Endothelial cell of umbilical vein (primary cell): ENCODE results near the gene CDKN2AIP. TPM values are rescaled to one million over a fixed set of nuclear protein-coding genes. Genes with fewer than 3 reads are reported as not detected.

ENCODE experiments used
- BruUV-seq: library from RNA; stranded (reverse); fragments of 400-500 nt; replicated peaks from 2 replicates; lab custom pipeline; 2021; lab: Mats Ljungman, UMichigan
- CTCF ChIA-PET: fragments of 300-600, 350-600 bp; sonication (Branson Sonifier 250); formaldehyde crosslinking; loops from one replicate; lab custom pipeline; 2021; ENCODE audit warnings: antibody characterized with exemption, inconsistent platforms; lab: Charles Lee
- POLR2A ChIA-PET: fragments of 300-600, 350-600 bp; sonication (Branson Sonifier 250); formaldehyde crosslinking; loops from one replicate; lab custom pipeline; 2021; ENCODE audit warnings: antibody characterized with exemption, inconsistent platforms; lab: Charles Lee
- DNase-seq: peaks from one replicate; pipeline ENCODE4 v3.0.0-alpha.2; 2011; ENCODE audit warnings: low read depth, low spot score
- FAIRE-seq: peaks from 2 replicates; lab custom pipeline; 2011; peaks lifted over from hg19 to GRCh38; lab: Jason Lieb, UNC
- H2AFZ ChIP-seq: 2 replicates; pipeline ENCODE4 v1.6.0; 2012; ENCODE audit warnings: low read depth, low read length, control low read depth, inconsistent platforms
- H3K27ac ChIP-seq: 2 replicates; pipeline ENCODE4 v1.5.1; 2011; ENCODE audit warnings: low read depth, mild to moderate bottlenecking, control low read depth, low read length, moderate library complexity; ENCODE audit not compliant: insufficient read depth
- H3K27me3 ChIP-seq, 2 experiments: 2 replicates each; pipeline versions ENCODE4 v1.6.0 to v1.6.1; 2011; ENCODE audit warnings: low read length in 2 of 2, mixed read lengths in 1 of 2; ENCODE audit not compliant: control insufficient read depth in 2 of 2, insufficient read depth in 2 of 2
- H3K36me3 ChIP-seq, 2 experiments: 2 replicates in 1 of 2; 3 replicates in 1 of 2; pipeline ENCODE4 v1.5.1; 2011; ENCODE audit warnings: low read length in 2 of 2, mild to moderate bottlenecking in 1 of 2, moderate library complexity in 1 of 2; ENCODE audit not compliant: control insufficient read depth in 2 of 2, insufficient read depth in 2 of 2; ENCODE audit errors: extremely low read depth in 1 of 2
- H3K4me1 ChIP-seq: 3 replicates; pipeline ENCODE4 v1.5.1; 2011; ENCODE audit warnings: mild to moderate bottlenecking, low read length; ENCODE audit not compliant: control insufficient read depth, insufficient read depth; ENCODE audit errors: extremely low read depth
- H3K4me2 ChIP-seq: 2 replicates; pipeline ENCODE4 v1.6.1; 2011; ENCODE audit warnings: low read length, control low read depth, mixed read lengths; ENCODE audit not compliant: insufficient read depth
- H3K4me3 ChIP-seq, 3 experiments: fragments of 200-600 bp in 1 of 3; sonication (generic), shearing (Covaris generic) in 1 of 3; replicated peaks in 1 of 3; 2 replicates each; pipeline ENCODE4 v1.5.1; 2011 to 2016; ENCODE audit warnings: control low read depth in 3 of 3, low read length in 3 of 3, mild to moderate bottlenecking in 2 of 3, inconsistent platforms in 1 of 3, low read depth in 1 of 3, moderate library complexity in 1 of 3; ENCODE audit not compliant: insufficient read depth in 1 of 3
- H3K79me2 ChIP-seq: 2 replicates; pipeline ENCODE4 v1.6.0; 2012; ENCODE audit warnings: low read length, inconsistent platforms; ENCODE audit not compliant: control insufficient read depth, insufficient read depth
- H3K9ac ChIP-seq: replicated peaks from 2 replicates; pipeline ENCODE3; 2011; ENCODE audit warnings: low read length, control low read depth; ENCODE audit not compliant: insufficient read depth; ENCODE audit errors: extremely low read depth
- H3K9me1 ChIP-seq: replicated peaks from 3 replicates; pipeline ENCODE4 v1.6.0; 2011; ENCODE audit warnings: mild to moderate bottlenecking, low read length; ENCODE audit not compliant: control insufficient read depth, insufficient read depth; ENCODE audit errors: extremely low read depth
- H3K9me3 ChIP-seq: replicated peaks from 2 replicates; pipeline ENCODE4 v1.5.1; 2012; ENCODE audit warnings: low read length, inconsistent platforms; ENCODE audit not compliant: control insufficient read depth, insufficient read depth
- H4K20me1 ChIP-seq: replicated peaks from 2 replicates; pipeline ENCODE3; 2011; ENCODE audit warnings: mild to moderate bottlenecking, low read length; ENCODE audit not compliant: control insufficient read depth, insufficient read depth; ENCODE audit errors: extremely low read depth
- EZH2 ChIP-seq: IDR thresholded peaks from 2 replicates; pipeline ENCODE4 v1.6.1; 2012; ENCODE audit warnings: borderline replicate concordance, low read depth, mild to moderate bottlenecking, moderate library complexity, low read length, inconsistent platforms; ENCODE audit not compliant: severe bottlenecking
- FOS ChIP-seq: IDR thresholded peaks from 2 replicates; pipeline ENCODE4 v1.6.1; 2011; ENCODE audit warnings: mild to moderate bottlenecking, low read length, moderate library complexity, borderline replicate concordance; ENCODE audit not compliant: insufficient read depth
- GATA2 ChIP-seq: IDR thresholded peaks from 2 replicates; pipeline ENCODE4 v1.7.0; 2011; ENCODE audit warnings: low read depth, mild to moderate bottlenecking, moderate library complexity, mixed read lengths, low read length; ENCODE audit not compliant: insufficient read length, insufficient read depth
- JUN ChIP-seq: IDR thresholded peaks from 2 replicates; pipeline ENCODE4 v1.6.1; 2011; ENCODE audit warnings: borderline replicate concordance, low read depth; ENCODE audit not compliant: insufficient read length, insufficient read depth
- POLR2AphosphoS5 ChIP-seq: IDR thresholded peaks from 2 replicates; pipeline ENCODE4 v1.6.1; 2012; ENCODE audit warnings: low read depth, mild to moderate bottlenecking, control low read depth, low read length, moderate library complexity; ENCODE audit not compliant: insufficient read depth
- dilution Hi-C: fragments of 300-500 bp; cut with MboI; formaldehyde crosslinking; loops from one replicate; pipeline ENCODE4 v1.15.0; 2019; ENCODE audit warnings: low sequenced_read_pairs; ENCODE audit not compliant: extremely low pct_ligation_motif_present
- intact Hi-C: fragments of 100-400 bp; cut with micrococcal nuclease; formaldehyde crosslinking; loops from one replicate; pipeline ENCODE4 v1.10.0; 2022
- polyA plus RNA-seq, 4 experiments: library from polyadenylated mRNA; depleted of rRNA in 3 of 4; stranded (reverse) in 3 of 4; unstranded in 1 of 4; fragments of >200 nt; gene quantifications; 2 replicates each; pipeline versions ENCODE4 v1.2.1 to v1.2.3, GENCODE V29; 2011 to 2012; ENCODE audit warnings: missing spikeins in 1 of 4
- total RNA-seq: library from RNA; stranded (reverse); gene quantifications from 2 replicates; pipeline ENCODE4 v1.2.3, GENCODE V29; 2021
- TF ChIP-seq, protein P1 (sequence below): IDR thresholded peaks from 2 replicates; pipeline ENCODE4 v1.6.1; 2011; ENCODE audit not compliant: insufficient read depth, insufficient read length

Gene CDKN2AIP
- total and polyA plus RNA-seq, 2 donors (not counting 3 experiments of a cell fraction or from before 2014, with no cell fraction given), result 5.1 to 12.8 TPM

GRCh38 chr4:183438458-183439113 lies 5.8 kb upstream of the CDKN2AIP start:
- POLR2A ChIA-PET, result interaction anchor here (0.6 kb wide), 2 partner anchors 11 to 389 kb away, joined by 3 to 4 read pairs; no protein-coding TSS in a partner anchor
- Histone ChIP-seq H3K9me1 (no peaks in the 10 kb centered on the region), H3K9me3 (no peaks in the 10 kb centered on the region), H3K4me3 (no peak overlapping the region), H3K27ac (peak overlapping the region; percentile 55), H3K36me3 (no peaks in the 10 kb centered on the region), H3K4me2 (peak overlapping the region; percentile 29), H4K20me1 (no peaks in the 10 kb centered on the region), H3K27me3 (no peaks in the 10 kb centered on the region), H3K4me1 (peaks cover 20% of the 10 kb centered on the region), H2AFZ (peak overlapping the region; percentile 52), H3K9ac (peak overlapping the region; percentile 27), H3K79me2 (no peaks in the 10 kb centered on the region)
- no TSS peak for BruUV-seq
- CTCF ChIA-PET, result interaction anchor here (0.6 to 1.9 kb wide), 8 partner anchors 8 to 365 kb away, joined by 3 to 7 read pairs (median 4); no protein-coding TSS in a partner anchor
- intact Hi-C loops (no loop called here), dilution Hi-C loops (no loop called here)
- TF ChIP-seq JUN, result peak; percentile 93
- peak; percentile 99 for TF ChIP-seq FOS
- TF ChIP-seq POLR2AphosphoS5, result peak; percentile 81
- TF ChIP-seq EZH2, result no peak
- peak; percentile 49 for TF ChIP-seq GATA2
- FAIRE-seq (peak; percentile 83), DNase-seq (peak; percentile 94)

GRCh38 chr4:183441276-183441675 lies 3.2 kb upstream of the CDKN2AIP start:
- TF ChIP-seq, protein P1, sequence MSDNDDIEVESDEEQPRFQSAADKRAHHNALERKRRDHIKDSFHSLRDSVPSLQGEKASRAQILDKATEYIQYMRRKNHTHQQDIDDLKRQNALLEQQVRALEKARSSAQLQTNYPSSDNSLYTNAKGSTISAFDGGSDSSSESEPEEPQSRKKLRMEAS, result no peak
- no peak for TF ChIP-seq JUN
- no peaks in the 10 kb centered on the region for H3K9me1 ChIP-seq
- DNase-seq (no peak), FAIRE-seq (no peak)
- H4K20me1 ChIP-seq, result no peaks in the 10 kb centered on the region
- H3K79me2 ChIP-seq, result peaks cover 17% of the 10 kb centered on the region
- H3K36me3 ChIP-seq, result peaks cover 3% of the 10 kb centered on the region in 2 experiments
- H3K27ac ChIP-seq, result no peak overlapping the region
- no peak overlapping the region for H3K4me2 ChIP-seq
- intact Hi-C loops (no loop called here), dilution Hi-C loops (no loop called here)
- BruUV-seq, result no TSS peak
- POLR2A ChIA-PET, result no interaction called here
- CTCF ChIA-PET, result no interaction called here
- H3K4me3 ChIP-seq, result no peak overlapping the region
- peaks cover 28% of the 10 kb centered on the region for H3K4me1 ChIP-seq
- H3K9me3 ChIP-seq, result no peaks in the 10 kb centered on the region
- no peak overlapping the region for H3K9ac ChIP-seq
- H3K27me3 ChIP-seq, result no peaks in the 10 kb centered on the region
- H2AFZ ChIP-seq, result no peak overlapping the region
